Transverse colon (tissue), 4 donors: ENCODE results near the gene HMGXB3. TPM values are rescaled to one million over a fixed set of nuclear protein-coding genes. Genes with fewer than 3 reads are reported as not detected.
A peak's percentile ranks its signal among the peaks of the same experiment; 100 is the strongest.

Experiments
- DNase-seq: peaks from one replicate; pipeline ENCODE4 v3.0.0-alpha.2; 2019
- H3K27ac ChIP-seq, 4 donors: fragments of 200-600 bp; sonication (generic); 2 replicates each; pipeline ENCODE4 v1.5.1; 2016 to 2018; ENCODE audit warnings: inconsistent platforms in 4 of 4
- H3K27me3 ChIP-seq: fragments of 200-600 bp; sonication (generic); 2 replicates; pipeline ENCODE4 v1.5.1; 2017; ENCODE audit warnings: inconsistent platforms
- H3K36me3 ChIP-seq, 4 donors: fragments of 200-600 bp; sonication (generic); 2 replicates each; pipeline ENCODE4 v1.5.1; 2017 to 2019; ENCODE audit warnings: inconsistent platforms in 4 of 4
- H3K4me1 ChIP-seq, 4 donors: fragments of 200-600 bp; sonication (generic); 2 replicates each; pipeline ENCODE4 v1.5.1; 2017 to 2020; ENCODE audit warnings: inconsistent platforms in 4 of 4
- H3K4me3 ChIP-seq, 4 donors: fragments of 200-600 bp; sonication (generic); 1 replicate in 1 of 4; 2 replicates in 3 of 4; pipeline versions ENCODE4 v1.5.1 to v1.6.1; 2017 to 2019; ENCODE audit warnings: inconsistent platforms in 4 of 4
- H3K9me3 ChIP-seq, 2 donors: fragments of 200-600 bp; sonication (generic); 2 replicates each; pipeline ENCODE4 v1.5.1; 2017 to 2019; ENCODE audit warnings: inconsistent platforms in 2 of 2
- EP300 ChIP-seq: sonication (generic); formaldehyde crosslinking; IDR thresholded peaks from one replicate; pipeline ENCODE4 v1.6.1; 2017; ENCODE audit warnings: antibody characterized with exemption, low read depth
- POLR2A ChIP-seq: fragments of 450-650 bp; IDR thresholded peaks from one replicate; pipeline ENCODE4 v1.6.1; 2016; ENCODE audit warnings: antibody characterized with exemption, mild to moderate bottlenecking, moderate library complexity
- POLR2AphosphoS5 ChIP-seq, 3 donors: sonication (generic); formaldehyde crosslinking; IDR thresholded peaks; one replicate each; pipeline ENCODE4 v1.6.1; 2016; ENCODE audit warnings: antibody characterized with exemption in 3 of 3
- WGBS, 2 donors: methylation state at CpG; one replicate each; pipeline ENCODE4 v1.1.5; 2018; ENCODE audit warnings: low coverage in 1 of 2; 5-methylcytosine and 5-hydroxymethylcytosine counted together
- in situ Hi-C, 4 donors: fragments of 200-750 bp; cut with MboI; loops; one replicate each; pipeline versions ENCODE4 v1.15.0 to v1.15.1; 2017; ENCODE audit warnings: low sequenced_read_pairs in 3 of 4, low pct_ligation_motif_present in 1 of 4, low pct_unique_long_range_greater_than_20kb in 1 of 4
- intact Hi-C: fragments of 100-400 bp; cut with DNase I; formaldehyde crosslinking; loops from one replicate; pipeline ENCODE4 v1.15.1; 2023; ENCODE audit warnings: low total_unique reads
- total RNA-seq, 4 donors: library from RNA; depleted of rRNA; stranded (reverse); fragments of >200 nt; gene quantifications; one replicate each; pipeline ENCODE4 v1.1.0, GENCODE V29; 2016
- TF ChIP-seq, protein P1 (sequence below), 5 experiments: fragments of 200-600 bp in 3 of 5; fragments of 450-650 bp in 2 of 5; sonication (generic) in 3 of 5; IDR thresholded peaks; 1 replicate in 2 of 5; 2 replicates in 3 of 5; pipeline ENCODE4 v1.5.1; 2016 to 2017; ENCODE audit warnings: antibody characterized with exemption in 5 of 5, inconsistent platforms in 3 of 5, mild to moderate bottlenecking in 2 of 5, moderate library complexity in 1 of 5

The HMGXB3 gene
- total RNA-seq, 4 donors from 2014 or later: 29.9 to 93.5 (median 38.1) TPM

GRCh38 chr5:150068961-150069645, 68.6 kb downstream of the HMGXB3 start:
- in situ Hi-C loops: no loop called here
- no peaks in the 10 kb centered on the region for H3K9me3 ChIP-seq
- H3K27ac ChIP-seq: no peak overlapping the region
- no peak overlapping the region for H3K4me3 ChIP-seq
- intact Hi-C loops: no loop called here
- H3K27me3 ChIP-seq: no peaks in the 10 kb centered on the region
- H3K36me3 ChIP-seq: no peaks in the 10 kb centered on the region
- no peak for TF ChIP-seq POLR2AphosphoS5 (IDR thresholded peaks at IDR 0.05)
- DNase-seq: no peak
- WGBS, 2 donors: 85% methylated on average over 12 of the region's 12 CpGs; no CpG with 5 or more reads in 1 of the 2 donors
- peaks cover 0 to 6% (median 0%) of the 10 kb centered on the region in 4 donors for H3K4me1 ChIP-seq

DNA sequence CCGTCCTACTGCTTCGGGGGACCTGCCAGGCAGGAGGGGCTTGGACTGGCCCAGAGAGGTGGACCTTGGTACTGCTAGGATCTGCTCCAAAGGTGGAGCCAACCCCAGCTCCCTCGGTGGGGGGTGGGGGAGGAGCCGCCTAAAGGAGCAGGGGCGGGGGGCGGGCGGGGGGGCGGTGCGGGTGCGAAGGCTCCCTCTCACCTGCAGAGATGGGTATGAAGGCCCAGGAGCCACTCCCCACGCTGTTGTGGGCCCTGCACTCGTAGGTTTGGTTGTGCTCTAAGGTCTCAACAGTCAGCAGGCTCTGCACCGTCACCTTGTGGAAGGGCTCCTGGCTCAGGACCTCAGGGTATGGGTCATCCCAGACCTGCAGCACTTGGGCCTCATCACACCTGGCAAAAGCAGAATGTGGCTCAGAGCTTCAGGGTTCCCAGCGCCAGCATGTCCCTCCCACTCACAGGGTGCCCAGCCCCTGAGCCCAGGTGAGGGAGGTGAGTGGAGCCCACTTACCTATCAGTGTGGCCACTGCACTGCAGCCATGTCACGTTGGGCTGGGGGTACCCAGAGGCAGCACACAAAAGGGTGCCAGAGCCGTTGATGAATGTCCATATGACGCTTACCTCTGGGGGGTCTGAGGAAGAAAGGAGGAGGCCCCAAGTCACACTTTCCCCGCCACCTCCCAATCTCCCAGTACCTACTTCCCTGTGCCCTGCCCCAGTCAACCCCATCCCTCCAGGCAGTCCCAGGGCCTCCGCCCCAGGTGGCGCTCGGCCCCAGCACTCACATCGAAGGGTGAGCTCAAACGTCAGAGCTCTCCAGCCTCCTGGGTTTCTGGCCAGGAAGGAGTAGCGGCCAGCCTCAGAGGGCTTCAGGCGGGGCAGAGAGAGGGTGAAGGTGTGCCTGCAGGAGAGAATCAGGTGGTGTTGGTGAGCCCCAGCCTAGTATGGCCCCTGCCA, 69.4 kb downstream of the HMGXB3 start:
- no peak for DNase-seq
- Histone ChIP-seq H3K36me3 (no peaks in the 10 kb centered on the region), H3K4me3 (no peak overlapping the region), H3K4me1 (peaks cover 0 to 6% (median 0%) of the 10 kb centered on the region in 4 donors), H3K27me3 (no peaks in the 10 kb centered on the region), H3K9me3 (no peaks in the 10 kb centered on the region), H3K27ac (no peak overlapping the region)
- intact Hi-C loops: loop anchor here (10.0 kb wide), 1 partner anchor 1915 kb away; no protein-coding TSS in a partner anchor
- in situ Hi-C loops: no loop called here
- TF ChIP-seq, protein P1, sequence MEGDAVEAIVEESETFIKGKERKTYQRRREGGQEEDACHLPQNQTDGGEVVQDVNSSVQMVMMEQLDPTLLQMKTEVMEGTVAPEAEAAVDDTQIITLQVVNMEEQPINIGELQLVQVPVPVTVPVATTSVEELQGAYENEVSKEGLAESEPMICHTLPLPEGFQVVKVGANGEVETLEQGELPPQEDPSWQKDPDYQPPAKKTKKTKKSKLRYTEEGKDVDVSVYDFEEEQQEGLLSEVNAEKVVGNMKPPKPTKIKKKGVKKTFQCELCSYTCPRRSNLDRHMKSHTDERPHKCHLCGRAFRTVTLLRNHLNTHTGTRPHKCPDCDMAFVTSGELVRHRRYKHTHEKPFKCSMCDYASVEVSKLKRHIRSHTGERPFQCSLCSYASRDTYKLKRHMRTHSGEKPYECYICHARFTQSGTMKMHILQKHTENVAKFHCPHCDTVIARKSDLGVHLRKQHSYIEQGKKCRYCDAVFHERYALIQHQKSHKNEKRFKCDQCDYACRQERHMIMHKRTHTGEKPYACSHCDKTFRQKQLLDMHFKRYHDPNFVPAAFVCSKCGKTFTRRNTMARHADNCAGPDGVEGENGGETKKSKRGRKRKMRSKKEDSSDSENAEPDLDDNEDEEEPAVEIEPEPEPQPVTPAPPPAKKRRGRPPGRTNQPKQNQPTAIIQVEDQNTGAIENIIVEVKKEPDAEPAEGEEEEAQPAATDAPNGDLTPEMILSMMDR (IDR thresholded peaks at IDR 0.05): no peak
- TF ChIP-seq POLR2AphosphoS5 (IDR thresholded peaks at IDR 0.05) (no peak), EP300 (no peak), POLR2A (no peak)
- 83% methylated on average over 23 of the region's 25 CpGs; no CpG with 5 or more reads in 1 of the 2 donors for WGBS, 2 donors

DNA sequence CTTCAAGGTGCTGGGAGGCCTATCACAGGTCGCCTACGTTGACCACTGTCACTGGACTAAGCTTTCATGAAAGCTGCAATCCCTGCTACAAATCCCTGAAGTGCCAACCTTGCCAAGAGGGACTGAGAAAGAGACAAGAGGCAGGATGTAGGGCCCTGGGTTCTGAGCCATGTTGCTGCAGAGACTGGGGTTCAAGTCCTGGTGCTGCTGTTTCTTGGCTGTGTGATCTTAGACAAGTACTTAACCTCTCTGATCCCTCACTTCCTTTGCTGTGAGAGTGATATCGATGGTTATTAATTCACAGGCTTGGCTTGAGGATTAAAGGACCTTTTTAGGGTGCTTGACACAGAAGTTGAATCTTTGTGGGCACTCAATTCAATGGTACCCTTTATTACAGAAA, 70.3 kb downstream of the HMGXB3 start:
- no peak overlapping the region for H3K27ac ChIP-seq
- H3K27me3 ChIP-seq: no peaks in the 10 kb centered on the region
- H3K4me1 ChIP-seq: peaks cover 0 to 6% (median 0%) of the 10 kb centered on the region in 4 donors
- in situ Hi-C loops: no loop called here
- no peaks in the 10 kb centered on the region for H3K9me3 ChIP-seq
- no peak for DNase-seq
- 90 to 93% methylated on average over 2 to 3 of the region's 3 CpGs for WGBS, 2 donors
- TF ChIP-seq POLR2A: no peak
- TF ChIP-seq EP300: no peak
- TF ChIP-seq, protein P1 (IDR thresholded peaks at IDR 0.05): no peak
- intact Hi-C loops: loop anchor here (10.0 kb wide), 1 partner anchor 1914 kb away; no protein-coding TSS in a partner anchor
- H3K36me3 ChIP-seq: no peaks in the 10 kb centered on the region
- no peak overlapping the region for H3K4me3 ChIP-seq

GRCh38 chr5:150073086-150073625, 72.6 kb downstream of the HMGXB3 start:
- peak; percentile 4 for DNase-seq
- Histone ChIP-seq H3K27ac (no peak overlapping the region), H3K4me1 (peaks cover 0 to 6% (median 0%) of the 10 kb centered on the region in 4 donors), H3K36me3 (no peaks in the 10 kb centered on the region), H3K4me3 (no peak overlapping the region), H3K27me3 (no peaks in the 10 kb centered on the region), H3K9me3 (no peaks in the 10 kb centered on the region)
- intact Hi-C loops (loop anchor here (10.0 kb wide), 1 partner anchor 1912 kb away; no protein-coding TSS in a partner anchor), in situ Hi-C loops (no loop called here)
- WGBS, 2 donors: 89 to 100% methylated on average over 1 to 5 of the region's 5 CpGs
- TF ChIP-seq POLR2AphosphoS5 (IDR thresholded peaks at IDR 0.05): no peak
- TF ChIP-seq, protein P1 (IDR thresholded peaks at IDR 0.05): no peak
- TF ChIP-seq EP300: no peak
